ENCODE measurements around the gene COQ8A.
"Not testable (repeated sequence)": the region's sequence is repeated elsewhere in the genome, so short reads cannot be mapped to it uniquely, and the experiment has no call there.

Gene COQ8A

GRCh38 chr1:226985839-226986463 lies 45.9 kb downstream of the COQ8A start:
- no peak for DNase-seq (ENCODE audit: low spot score)

DNA sequence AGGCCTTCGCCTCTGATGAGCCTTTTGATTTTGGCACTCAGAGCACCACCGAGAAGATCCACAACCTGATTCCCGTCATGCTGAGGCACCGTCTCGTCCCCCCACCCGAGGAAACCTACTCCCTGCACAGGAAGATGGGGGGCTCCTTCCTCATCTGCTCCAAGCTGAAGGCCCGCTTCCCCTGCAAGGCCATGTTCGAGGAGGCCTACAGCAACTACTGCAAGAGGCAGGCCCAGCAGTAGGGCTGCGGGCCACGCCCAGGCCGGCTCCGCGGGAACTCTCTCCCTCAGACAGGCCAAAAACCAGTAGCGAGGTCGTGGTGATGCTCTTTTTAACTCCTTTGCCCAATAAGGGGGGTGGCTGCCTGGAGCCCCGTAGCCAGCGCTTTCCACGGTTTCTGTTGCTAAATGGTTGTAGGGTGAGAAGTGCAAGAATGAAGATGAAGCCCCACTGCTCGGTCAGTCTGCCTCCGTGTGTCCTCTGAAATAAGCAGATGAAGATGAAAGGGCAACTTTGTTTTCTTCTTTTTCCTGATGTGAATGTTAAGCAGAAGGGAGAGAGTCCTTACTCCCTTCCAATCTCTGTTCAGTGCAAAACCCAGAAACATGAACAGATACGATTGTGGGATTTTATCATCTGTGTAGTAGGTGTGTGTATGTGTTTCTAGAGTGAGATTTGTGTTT lies 46.5 kb downstream of the COQ8A start:
- DNase-seq (ENCODE audit: low spot score): no peak

DNA sequence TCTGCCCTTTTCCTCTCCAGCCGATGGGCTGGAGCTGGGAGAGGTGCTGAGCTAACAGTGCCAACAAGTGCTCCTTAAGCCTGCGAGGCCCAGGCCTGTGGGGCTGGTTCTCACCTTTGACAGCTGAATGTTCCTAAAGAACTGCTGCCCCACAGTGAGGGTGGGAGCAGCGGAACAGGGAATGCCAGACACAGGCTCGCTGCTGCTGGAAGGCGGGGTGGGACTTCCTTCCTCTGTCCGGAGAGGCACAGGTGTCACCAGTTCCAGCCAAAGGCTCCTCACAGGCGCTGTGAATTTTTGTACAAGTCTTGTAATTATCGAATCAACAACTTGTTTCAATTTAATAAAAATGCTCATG lies 47.1 kb downstream of the COQ8A start:
- DNase-seq (ENCODE audit: low spot score): no peak

DNA sequence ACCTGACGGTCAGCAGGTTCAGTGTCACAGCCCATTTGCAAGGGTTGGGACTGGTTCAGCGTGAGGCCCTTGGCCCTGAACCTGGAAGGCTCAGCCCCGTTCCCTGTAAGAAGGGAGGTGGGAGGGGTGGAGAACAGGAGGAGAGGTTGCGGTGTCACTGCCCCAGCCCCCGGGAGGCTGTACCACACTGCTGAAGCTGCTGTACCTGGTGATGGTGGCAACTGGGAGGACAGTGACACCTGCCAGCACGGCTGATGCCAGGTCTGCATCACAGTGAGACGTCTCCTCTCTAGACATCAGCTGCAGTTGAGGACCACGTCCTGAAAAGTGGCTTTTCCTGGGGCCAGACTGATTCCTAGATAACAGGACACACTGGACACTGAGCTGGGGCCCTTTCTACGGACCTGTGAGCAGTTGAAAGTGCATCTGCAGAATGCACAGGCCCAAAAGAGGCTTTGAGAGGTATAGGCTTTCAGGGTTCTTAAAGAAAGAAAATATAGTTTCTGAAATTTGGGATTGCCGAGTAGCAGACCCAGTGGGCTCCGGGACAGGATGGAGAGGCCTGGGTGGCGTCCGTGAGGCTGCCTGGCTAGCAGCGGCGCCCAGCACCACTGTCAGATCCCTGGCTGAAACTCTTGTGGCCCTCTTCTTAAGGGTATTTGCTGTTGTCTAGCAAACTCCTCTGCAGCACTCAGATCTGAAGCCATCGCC lies 47.7 kb downstream of the COQ8A start:
- DNase-seq (ENCODE audit: low spot score): no peak

DNA sequence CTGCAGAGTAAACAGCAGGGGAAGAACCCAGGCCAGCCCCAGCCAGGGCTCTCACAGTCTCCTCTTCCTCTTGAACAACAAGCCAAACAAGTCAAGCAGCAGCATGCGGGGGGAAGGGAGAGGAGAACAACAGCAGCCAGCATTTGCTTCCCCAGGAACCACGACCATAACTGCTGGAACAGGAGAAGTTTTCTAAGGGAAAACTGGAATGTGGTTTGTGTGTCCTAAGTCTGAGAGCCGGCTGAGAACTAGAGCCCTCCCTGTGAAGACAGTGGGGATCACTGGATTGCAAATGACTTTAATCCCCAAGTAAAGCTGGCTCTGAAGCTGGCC lies 48.2 kb downstream of the COQ8A start:
- DNase-seq (ENCODE audit: low spot score): no peak

DNA sequence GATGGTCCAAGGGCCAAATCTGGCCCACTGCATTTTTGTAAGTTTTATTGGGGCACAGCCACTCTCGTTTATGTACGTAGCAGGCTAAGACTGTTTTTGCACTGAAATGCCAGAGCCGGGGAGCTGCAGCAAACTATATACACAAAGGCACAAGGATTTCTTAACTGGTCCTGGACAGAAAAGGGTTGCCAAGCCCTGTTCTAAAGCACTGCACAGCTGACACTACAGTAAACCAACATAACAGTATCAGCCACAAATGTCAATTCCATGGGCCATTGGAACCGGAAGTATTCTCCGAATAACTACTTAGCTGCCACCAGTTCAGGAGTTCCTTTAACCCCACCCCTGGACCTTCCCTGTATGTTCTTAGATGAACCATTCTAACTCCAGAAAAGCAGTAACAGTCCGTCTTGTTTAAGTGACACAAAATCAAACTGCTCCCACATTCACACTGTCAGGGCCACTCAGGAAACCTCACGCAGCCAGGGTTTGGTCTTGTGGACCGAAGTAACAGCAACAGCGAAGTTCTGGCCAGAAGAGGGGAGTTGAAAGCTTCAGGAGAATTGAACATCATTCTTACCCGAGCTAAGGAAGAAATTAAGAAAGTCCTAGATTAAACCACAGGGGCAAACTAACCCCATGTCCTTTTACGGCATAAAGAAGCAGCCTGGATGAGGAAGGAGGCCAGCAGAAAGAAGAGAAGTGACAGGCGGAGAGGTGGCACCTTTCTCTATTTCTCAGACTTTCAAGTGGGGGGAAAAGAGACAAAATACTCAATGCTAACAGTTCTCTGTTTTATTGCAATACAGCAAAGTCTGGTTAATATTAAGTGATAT lies 49.2 kb downstream of the COQ8A start:
- no peak for DNase-seq (ENCODE audit: low spot score)

GRCh38 chr1:226990133-226990716 lies 50.1 kb downstream of the COQ8A start:
- DNase-seq (ENCODE audit: low spot score): peak; percentile 51

DNA sequence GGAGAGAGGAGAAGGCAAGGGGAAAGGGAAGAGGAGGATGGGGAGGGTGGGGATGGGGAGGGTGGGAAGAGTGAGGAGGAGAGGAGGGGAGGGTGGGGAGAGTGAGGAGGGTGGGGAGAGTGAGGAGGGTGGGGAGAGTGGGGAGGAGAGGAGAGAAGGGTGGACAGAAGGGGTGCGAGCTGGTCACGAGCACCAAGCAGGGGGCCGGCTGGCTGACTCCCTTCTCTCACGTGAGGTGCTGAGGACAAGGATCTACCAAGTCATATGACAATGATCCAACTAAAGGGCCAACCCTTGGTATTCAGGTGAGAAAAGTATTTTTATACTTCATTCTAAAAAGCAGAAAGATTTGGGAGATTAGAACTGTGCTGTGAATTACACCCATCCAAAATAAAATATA lies 51.8 kb downstream of the COQ8A start:
- DNase-seq (ENCODE audit: low spot score): no peak

DNA sequence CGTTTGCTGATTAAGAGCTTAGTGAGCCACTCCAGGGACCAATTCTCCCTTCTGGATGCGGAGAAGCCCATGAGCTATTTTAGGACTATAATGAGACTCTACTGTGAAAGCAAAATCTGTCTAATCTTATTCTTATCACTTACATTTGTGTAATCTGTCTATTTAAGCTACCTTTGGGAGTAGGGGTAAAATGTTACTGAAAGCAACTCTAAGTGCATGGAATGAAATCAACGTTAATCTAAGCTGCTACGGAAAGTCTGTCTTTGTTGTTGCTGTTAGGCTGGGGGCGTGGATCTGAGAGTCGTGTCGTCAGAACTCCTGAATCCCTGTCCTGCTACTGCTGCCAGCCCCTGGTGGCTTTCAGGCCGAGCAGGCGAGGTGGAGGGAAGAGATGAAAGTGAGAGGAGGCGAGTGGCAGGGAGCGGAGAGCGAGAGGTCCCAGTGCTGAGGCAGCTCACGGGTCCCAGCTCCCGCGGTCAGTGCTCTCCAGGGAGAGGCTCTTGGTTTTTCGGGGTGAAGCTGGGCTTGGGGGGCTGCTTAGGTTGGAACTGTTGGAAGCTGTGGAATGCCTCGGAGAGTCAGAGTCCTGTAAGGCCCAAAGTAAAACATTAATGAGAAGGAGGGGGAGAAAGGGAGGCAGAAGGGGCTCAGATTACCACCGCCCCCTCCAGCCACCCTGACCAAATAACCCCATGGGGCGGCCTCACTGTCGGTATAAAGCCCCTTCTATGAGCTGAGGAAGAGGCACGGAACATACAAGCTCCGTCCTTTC lies 53.9 kb downstream of the COQ8A start:
- DNase-seq (ENCODE audit: low spot score): no peak

GRCh38 chr1:226994586-226995364 lies 54.7 kb downstream of the COQ8A start:
- DNase-seq (ENCODE audit: low spot score): no peak

DNA sequence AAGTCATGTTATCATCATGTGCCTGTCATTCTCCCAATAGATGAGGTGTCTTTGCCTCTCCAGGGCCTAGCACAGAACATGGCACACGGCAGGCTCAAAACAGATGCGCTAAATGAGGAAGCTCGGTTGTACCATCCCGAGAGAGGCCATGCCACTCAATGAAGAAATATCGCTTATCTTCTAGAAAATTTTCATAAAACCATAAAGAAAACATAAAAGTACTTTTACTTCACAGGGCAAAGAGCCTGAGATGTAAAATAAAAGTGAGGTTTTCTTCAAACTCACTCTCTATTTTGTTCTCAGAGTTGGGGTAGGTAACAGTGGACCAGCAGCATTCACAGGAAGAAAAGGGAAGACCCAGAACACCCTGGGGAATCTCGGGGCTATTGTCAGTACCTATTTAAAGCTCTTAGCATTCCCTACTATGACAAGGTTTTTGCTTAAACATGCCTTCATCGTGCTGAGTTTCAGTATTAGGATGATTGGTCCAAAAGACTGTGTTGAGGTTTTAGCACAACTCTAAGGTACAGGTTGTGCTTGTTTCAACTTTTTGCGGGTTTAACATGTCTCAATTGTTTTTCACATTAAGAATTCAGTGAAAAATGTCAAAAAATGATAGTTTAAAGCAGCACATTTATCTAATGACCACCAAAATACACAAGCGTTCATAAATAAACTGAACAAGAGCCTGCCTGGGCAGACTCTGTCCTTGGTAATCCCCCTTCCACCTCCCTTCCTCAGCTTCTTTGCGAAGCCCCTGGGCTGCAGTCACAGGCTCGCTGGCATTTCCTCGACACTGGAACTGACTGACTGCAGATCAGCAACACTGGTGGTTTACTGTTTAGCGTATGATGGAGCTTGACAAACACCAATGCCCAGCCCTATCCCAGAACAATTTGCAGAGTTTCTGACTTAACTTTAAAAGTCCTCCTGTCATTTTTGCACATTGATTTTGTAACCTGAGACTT lies 55.6 kb downstream of the COQ8A start:
- no peak for DNase-seq (ENCODE audit: low spot score)

- DNase-seq (ENCODE audit: low spot score): not testable (repeated sequence)
These were observed 59.5 kb downstream of the COQ8A start for GRCh38 chr1:226999579-226999978.

GRCh38 chr1:227002531-227003049 lies 62.5 kb downstream of the COQ8A start:
- no peak for DNase-seq (ENCODE audit: low spot score)

- no peak for DNase-seq (ENCODE audit: low spot score)
These were observed 63.1 kb downstream of the COQ8A start for GRCh38 chr1:227003165-227003564.

DNA sequence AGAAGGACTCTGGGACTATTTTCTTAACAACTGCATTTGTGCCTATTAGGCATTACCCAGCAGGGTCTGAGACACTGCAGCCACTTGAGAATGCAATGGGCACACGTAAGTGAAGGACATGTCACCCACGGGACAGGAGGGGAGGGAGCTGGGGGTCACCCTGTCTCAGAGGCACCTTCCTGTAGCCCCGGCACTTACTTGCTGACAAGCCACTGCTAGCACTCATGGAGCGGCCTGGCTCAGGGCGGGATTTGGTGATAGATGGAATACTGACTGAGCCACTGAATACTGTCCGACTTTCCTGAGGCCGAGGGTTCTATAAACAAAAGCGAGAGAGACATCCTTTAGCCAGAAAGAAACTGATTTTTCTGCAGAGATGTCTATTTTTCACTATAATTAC lies 64.7 kb downstream of the COQ8A start:
- DNase-seq (ENCODE audit: low spot score): no peak

- DNase-seq (ENCODE audit: low spot score): no peak
These were observed 66.2 kb downstream of the COQ8A start for GRCh38 chr1:227006226-227006796.

- no peak for DNase-seq (ENCODE audit: low spot score)
These were observed 69.8 kb downstream of the COQ8A start for GRCh38 chr1:227009937-227010336.

- no peak for DNase-seq (ENCODE audit: low spot score)
These were observed 70.6 kb downstream of the COQ8A start for GRCh38 chr1:227010645-227011044.

DNA sequence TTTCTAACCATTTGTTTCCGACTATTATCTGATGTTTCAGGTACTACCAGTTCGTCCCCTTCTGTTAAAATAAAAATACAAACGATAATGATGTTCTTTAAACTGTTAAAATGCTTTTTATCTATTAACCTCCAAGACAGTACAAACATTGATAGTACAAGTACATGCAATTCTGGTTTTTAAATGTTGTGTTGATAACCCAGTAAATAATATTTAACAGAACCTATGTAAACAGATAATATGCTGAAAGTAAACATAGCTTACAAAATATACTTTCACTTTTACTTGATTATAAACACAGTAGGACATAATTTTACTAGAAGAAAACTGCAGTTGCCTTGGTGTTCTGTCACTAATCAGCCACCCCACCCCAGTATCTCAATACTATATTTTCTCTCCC lies 76.9 kb downstream of the COQ8A start:
- DNase-seq (ENCODE audit: low spot score): no peak

Data from CD4-positive, alpha-beta T cell treated with Interleukin-6 at 100 ng/mL for 8 hours (primary cell).